Measurements from ENCODE around the gene PCSK6.

DNA sequence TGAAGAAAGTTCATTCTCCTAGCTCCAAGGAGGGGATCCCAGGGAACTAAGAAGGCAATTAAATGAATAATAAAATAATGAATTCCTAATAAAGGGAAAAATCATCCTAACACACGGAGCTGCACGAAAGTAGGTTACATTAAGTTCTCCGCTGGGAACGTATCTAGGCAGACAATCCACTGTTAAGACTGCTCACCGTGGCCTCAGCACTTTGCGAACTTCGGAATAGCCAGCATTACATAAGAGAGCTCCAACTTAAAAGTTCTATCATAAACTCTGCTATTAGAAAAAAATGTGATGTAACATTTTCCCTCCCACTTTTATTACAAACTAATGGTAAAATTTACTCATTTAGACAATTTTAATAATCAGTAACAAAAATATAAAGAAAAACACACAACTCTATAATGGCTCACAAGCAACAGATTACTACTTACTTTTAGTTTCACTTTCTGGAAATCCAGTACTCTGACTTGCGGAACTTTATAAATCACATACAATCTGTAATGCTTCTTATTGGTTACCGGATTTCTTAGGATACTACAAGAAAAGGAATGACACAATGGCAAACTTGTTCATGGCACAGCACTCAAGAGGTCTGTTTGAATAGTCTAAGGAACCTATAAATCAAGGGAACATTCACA is 202.9 kb downstream of the PCSK6 start:
- no peak for TF ChIP-seq CTCF (IDR thresholded peaks at IDR 0.05)
- no peak for TF ChIP-seq POLR2A (IDR thresholded peaks at IDR 0.05)

Measured in uterus (tissue), 2 donors.